GM19240 (cell line): ENCODE data around the gene FIGN.

ENCODE experiments used
- DNase-seq: peaks from one replicate; pipeline ENCODE4 v3.0.0; 2011; ENCODE audit warnings: low spot score; ENCODE audit not compliant: insufficient read length

Gene FIGN

DNA sequence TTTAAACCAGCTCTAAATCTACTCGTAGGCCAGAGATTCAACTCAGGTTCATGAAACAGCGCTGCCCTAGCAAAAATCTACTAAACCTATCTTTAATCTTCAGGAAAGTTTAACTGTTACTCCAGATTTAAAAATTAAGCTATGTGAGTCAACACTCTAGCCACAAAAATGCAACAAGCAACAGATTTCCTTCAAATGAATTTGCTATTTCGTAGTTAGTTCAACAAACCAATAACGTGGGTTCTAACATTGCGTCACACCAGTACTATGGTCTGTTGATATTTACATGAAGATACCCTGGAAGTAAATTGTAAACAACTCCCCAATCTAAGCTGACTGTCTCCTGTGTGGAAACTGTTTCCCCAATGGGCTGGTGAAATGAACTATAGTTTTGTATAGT, 71.2 kb downstream of the FIGN start:
- DNase-seq = no peak

DNA sequence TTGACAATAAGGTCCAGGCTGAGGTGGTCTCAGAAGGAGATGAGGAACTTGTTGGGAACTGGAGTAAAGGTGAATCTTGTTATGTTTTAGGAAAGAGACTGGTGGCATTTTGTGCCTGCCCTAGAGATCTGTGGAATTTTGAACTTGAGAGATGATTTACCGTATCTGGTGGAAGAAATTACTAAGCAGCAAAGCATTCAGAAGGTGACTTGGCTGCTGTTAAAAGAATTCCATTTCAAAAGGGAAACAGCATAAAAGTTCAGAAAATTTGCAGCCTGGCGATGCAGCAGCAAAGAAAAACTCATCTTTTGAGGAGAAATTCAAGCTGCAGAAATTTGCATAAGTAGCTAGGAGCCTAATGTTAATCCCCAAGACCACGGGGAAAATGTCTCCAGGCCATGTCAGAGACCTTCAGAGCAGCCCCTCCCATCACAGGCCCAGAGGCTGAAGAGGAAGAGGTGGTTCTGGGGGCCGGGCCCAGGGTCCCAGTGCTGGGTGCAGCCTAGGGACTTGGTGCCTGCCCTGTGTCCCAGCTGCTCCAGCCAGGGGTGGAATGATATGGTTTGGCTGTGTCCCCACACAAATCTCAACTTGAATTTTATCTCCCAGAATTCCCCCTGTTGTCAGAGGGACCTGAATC, 73.5 kb downstream of the FIGN start:
- DNase-seq = no peak

DNA sequence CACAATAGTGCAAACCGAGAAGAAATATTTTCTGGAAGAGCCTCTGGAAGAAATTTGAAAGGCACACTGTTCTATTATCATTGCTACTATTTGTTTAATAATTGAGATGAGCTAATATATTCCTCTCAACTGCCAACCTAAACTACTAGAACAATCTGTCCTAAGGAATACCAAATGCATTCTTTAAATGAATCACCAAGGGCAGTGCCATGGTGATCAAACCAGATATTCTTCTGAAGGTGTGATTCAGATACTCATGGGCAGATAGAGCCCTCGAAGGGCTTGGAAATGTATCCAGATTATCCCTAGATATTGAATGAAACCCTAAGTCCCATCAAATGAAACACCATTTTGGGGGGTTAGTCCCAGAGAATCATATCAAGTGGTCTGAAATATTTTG, 76.6 kb downstream of the FIGN start:
- no peak for DNase-seq

GRCh38 chr2:163658556-163658955, 77.3 kb downstream of the FIGN start:
- DNase-seq = no peak

DNA sequence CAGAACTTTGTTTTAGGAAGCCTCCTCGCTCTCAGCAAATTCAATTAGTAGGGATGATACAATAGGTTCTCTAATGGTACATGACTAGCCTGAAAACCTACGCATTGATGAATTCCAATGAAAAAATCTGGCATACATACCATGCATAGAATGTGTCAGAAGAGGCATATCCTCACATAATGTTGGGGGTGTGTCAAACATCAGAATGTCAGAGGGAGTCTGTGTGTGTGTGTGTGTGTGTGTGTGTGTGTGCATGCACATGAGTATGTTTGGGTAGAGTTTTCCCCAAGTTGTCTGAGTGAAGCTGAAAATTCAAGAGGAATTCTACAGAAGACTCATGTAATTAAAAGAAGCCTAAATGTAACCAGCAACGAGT, 78.5 kb downstream of the FIGN start:
- DNase-seq = no peak

DNA sequence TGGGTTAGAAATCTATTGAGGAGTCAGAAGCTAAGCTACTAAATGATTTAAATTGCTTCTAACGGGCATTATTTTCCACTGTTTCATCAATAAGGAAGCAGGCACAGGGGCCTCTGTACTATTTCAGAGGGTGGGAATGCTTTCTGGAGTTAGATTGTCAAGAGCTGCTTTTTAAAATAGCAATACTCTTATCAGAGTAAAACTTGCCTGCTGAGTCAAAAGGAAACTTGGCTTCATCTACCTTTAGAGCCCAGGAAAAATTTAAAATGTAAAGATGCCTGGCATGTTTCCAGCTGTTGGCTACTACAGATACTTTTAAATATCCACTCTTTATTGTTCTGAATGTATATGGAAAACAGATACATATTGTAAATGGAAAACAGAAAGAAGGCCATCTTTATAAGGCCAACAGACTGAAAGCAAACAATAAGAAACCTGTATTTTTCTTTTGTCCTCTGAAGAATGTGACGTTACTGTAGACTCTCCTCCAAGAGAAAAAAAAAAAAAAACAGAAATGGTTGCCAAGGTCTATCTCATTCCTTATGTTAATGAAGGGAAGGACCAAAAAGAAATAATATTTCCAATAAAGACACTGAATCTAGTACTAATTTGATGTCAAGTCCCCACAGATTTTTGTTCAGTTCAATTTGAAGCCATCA, 79.1 kb downstream of the FIGN start:
- no peak for DNase-seq

- no peak for DNase-seq
Measured at GRCh38 chr2:163655667-163656066, 80.1 kb downstream of the FIGN start.

- DNase-seq = no peak
Measured at GRCh38 chr2:163652751-163653150, 83.1 kb downstream of the FIGN start.

DNA sequence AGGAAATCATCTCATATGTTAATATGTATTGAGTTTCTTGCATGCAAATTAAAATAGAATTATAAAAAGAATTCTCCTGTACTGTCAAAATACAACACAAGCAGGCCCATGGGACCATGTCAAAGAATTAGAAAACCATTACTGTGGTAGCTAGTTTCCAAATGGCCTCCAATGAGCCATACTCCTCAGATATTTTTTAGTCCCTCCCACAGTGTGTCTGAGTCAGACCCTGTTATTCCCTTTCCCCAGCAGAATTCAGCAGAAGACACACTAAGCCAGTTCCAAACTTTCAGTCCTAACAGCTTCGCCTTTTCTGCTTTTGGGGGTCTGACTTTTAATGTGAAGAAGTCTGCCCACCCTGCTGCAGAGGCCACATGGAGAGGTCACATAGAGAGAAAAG, 86.7 kb downstream of the FIGN start:
- DNase-seq = no peak

- DNase-seq = no peak
Measured at GRCh38 chr2:163647300-163647699, 88.5 kb downstream of the FIGN start.

DNA sequence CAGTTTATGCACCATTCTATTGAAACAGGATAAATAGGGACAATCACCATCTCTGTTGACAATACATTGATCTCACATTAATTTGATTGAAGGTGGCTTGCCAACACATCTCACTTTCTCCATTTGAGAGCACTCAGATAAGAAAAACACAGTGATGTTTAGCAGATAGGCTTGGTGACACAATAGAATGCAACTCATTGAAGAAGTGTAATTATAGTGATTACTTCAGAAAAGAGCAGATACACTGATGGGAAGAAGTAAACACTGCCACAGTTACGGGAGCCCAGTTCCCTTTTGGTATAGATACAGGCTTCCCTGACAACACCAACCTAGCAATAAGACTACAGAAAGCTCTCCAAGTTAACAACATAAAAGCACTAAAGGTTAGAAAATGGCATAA, 89.1 kb downstream of the FIGN start:
- no peak for DNase-seq

DNA sequence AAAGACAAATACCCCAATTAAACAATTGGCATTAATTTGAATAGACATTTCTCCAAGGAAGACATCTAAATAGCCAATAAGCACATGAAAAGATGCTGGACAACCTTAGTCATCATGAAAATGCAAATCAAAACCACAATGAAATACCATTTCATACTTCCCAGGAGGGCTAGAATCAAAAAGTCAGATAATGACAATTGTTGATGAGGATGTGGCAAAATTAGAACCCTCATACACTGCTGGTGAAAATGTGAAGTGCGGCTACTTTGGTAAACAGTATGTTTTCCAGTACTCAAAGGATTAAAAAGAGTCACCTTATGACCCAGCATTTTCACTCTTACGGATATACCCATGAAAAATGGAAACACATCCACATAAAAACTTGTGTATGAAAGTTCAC, 91.6 kb downstream of the FIGN start:
- DNase-seq = no peak

DNA sequence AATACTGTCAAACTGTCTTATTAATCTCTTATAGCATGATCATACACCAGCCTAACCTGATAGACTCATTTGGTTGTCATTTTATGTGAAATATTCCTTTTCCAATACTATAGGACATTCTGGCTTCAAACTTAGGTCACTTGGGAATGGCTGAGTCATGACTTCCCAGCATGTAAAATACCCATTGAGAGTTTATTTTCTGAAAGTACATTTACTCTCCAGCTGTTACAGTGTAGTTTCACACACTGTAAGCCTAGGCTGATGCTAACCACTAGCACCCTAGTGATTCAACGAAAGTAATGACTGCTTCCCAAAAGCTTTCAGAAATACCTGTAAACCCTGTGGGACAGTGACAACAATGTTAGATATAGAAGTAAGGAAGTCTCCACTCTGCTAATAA, 93.8 kb downstream of the FIGN start:
- DNase-seq = no peak

DNA sequence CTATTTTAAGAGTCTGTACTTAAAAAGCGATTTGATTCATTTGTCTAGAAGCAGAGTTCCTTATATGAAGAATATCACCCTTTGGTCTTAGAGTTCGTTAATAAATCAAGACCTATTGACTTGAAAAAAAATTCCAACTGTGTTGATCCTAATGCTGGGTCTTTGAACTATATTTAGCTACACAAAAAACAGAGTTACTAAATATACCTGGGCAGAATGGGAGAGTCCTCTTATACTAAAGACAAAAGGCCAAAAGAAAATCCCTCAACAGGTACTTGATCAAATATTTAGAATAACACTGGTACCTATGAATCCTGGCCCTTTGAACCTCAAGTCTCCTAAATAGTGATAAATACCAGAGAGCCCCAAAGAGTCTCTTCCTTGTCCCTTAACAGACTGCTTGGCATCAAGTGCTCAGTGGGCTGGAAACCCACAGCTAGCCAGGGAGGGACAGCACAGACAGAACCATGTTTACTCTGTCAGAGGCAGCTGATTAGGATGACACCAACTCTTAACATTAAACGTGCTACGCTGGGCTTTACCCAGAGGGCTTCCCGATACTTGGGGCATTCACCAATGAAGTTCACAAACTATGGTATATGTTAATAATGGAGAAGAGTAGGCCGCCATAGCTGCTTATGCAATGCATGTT, 95.1 kb downstream of the FIGN start:
- no peak for DNase-seq

- DNase-seq = no peak
Measured at GRCh38 chr2:163637871-163638270, 97.9 kb downstream of the FIGN start.

GRCh38 chr2:163633291-163633690, 102.5 kb downstream of the FIGN start:
- DNase-seq = no peak

DNA sequence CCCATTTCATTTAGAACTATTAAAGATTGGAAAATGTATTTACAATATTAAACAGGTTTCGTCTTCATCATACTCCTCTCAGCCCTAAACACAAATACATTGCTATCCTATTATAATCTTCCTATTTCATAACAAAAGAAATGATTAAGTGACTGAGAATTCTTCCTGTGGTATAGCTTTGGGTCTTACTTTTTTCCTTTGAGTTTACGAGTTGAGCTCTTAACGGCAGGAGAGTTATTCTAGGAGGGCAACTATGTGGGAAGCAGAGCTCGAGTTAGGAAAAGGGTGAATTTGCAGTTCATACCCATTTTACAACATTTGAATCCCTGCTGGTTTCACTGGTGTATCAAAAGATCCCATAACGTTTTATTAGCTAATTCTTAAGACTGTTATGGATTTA, 105.0 kb downstream of the FIGN start:
- no peak for DNase-seq

DNA sequence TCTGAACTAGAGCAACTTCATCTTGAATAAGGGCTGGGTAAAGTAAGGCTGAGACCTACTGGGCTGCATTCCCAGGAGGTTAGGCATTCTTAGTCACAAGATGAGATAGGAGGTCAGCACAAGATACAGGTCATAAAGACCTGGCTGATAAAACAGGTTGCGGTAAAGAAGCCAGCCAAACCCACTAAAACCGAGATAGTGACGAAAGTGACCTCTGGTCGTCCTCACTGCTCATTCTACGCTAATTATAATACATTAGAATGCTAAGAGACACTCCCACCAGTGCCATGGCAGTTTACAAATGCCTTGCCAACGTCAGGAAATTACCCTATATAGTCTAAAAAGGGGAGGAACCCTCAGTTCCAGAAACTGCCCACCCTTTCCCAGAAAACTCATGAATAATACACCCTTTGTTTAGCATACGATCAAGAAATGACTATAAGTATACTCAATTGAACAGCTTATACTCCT, 109.1 kb downstream of the FIGN start:
- DNase-seq = no peak

- DNase-seq = no peak
Measured at GRCh38 chr2:163626208-163626607, 109.6 kb downstream of the FIGN start.

- DNase-seq = no peak
Measured at GRCh38 chr2:163625632-163626031, 110.2 kb downstream of the FIGN start.

- DNase-seq = no peak
Measured at GRCh38 chr2:163621445-163622004, 114.3 kb downstream of the FIGN start.

- DNase-seq = no peak
Measured at GRCh38 chr2:163617517-163617916, 118.3 kb downstream of the FIGN start.
